ENCODE measurements around the gene GLS2. TPM values are rescaled to one million over a fixed set of nuclear protein-coding genes. Genes with fewer than 3 reads are reported as not detected.

The GLS2 gene
- total RNA-seq, 1 donor from 2014 or later: 4.8 TPM

- H3K36me3 ChIP-seq: peaks cover 10% of the 10 kb centered on the region
- no peaks in the 10 kb centered on the region for H3K27me3 ChIP-seq (ENCODE audit: low read depth)
- intact Hi-C loops (cut with DNase I): no loop called here
- H3K9me3 ChIP-seq: no peaks in the 10 kb centered on the region
- no peak for TF ChIP-seq CTCF (IDR thresholded peaks at IDR 0.05)
- no peak overlapping the region for H3K27ac ChIP-seq
- DNase-seq (no peak), ATAC-seq (no peak)
- peaks cover 12% of the 10 kb centered on the region for H3K4me1 ChIP-seq
- H3K4me3 ChIP-seq: no peak overlapping the region
Observed at GRCh38 chr12:56474389-56474788, 13.6 kb downstream of the GLS2 start.

DNA sequence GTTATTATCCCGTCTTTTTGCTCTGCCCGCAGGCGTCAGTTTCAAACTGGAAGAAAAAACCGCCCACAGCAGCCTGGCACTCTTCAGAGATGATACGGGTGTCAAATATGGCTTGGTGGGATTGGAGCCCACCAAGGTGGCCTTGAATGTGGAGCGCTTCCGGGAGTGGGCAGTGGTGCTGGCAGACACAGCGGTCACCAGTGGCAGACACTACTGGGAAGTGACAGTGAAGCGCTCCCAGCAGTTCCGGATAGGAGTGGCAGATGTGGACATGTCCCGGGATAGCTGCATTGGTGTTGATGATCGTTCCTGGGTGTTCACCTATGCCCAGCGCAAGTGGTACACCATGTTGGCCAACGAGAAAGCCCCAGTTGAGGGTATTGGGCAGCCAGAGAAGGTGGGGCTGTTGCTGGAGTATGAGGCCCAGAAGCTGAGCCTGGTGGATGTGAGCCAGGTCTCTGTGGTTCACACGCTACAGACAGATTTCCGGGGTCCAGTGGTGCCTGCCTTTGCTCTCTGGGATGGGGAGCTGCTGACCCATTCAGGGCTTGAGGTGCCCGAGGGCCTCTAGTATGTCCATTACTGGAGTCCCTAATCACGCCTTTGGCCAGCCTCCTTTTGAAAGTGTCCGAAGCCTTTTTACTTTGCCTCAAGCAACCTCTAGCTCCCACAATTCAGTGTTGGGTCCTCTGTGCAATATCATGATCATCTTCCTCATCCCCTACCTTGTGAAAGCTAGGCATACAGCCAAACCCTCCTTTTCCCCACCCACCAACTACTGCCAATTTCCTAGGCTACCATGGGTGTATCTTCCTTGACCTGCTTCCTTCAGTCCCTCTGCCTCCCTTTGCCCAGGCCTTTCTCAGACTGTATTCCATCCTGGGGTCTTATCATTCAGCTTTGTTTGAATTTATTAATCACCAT is 18.7 kb downstream of the GLS2 start:
- no peak for TF ChIP-seq CTCF (IDR thresholded peaks at IDR 0.05)
- peak; percentile 3 to 32 for ATAC-seq
- Histone ChIP-seq H3K4me1 (peaks cover 26% of the 10 kb centered on the region), H3K27me3 (ENCODE audit: low read depth) (no peaks in the 10 kb centered on the region), H3K9me3 (no peaks in the 10 kb centered on the region), H3K4me3 (peak overlapping the region; percentile 89), H3K27ac (peak overlapping the region; percentile 91), H3K36me3 (peaks cover 10% of the 10 kb centered on the region)
- no peak for DNase-seq
- intact Hi-C loops (cut with DNase I): no loop called here

- peak; percentile 33 for TF ChIP-seq CTCF (IDR thresholded peaks at IDR 0.05)
- intact Hi-C loops (cut with DNase I): no loop called here
- peak; percentile 98 to 99 for ATAC-seq
- Histone ChIP-seq H3K27me3 (ENCODE audit: low read depth) (no peaks in the 10 kb centered on the region), H3K36me3 (peaks cover 7% of the 10 kb centered on the region), H3K4me3 (peak within 1 kb of the TSS; percentile 89), H3K9me3 (no peaks in the 10 kb centered on the region), H3K4me1 (peaks cover 30% of the 10 kb centered on the region), H3K27ac (peak within 1 kb of the TSS; percentile 91)
- DNase-seq: peak; percentile 95
Observed at GRCh38 chr12:56468216-56469006, 19.6 kb downstream of the GLS2 start, which contains the start of gene SPRYD4. Gene SPRYD4 (plus strand): TSS chr12:56468578. CDS start chr12:56468592, 14 bp downstream.

GRCh38 chr12:56462565-56462964 is 25.4 kb downstream of the GLS2 start:
- intact Hi-C loops (cut with DNase I): no loop called here
- H3K36me3 ChIP-seq: no peaks in the 10 kb centered on the region
- H3K4me3 ChIP-seq: no peak overlapping the region
- DNase-seq (no peak), ATAC-seq (no peak)
- TF ChIP-seq CTCF (IDR thresholded peaks at IDR 0.05): no peak
- H3K4me1 ChIP-seq: peaks cover 8% of the 10 kb centered on the region
- no peaks in the 10 kb centered on the region for H3K27me3 ChIP-seq (ENCODE audit: low read depth)
- H3K27ac ChIP-seq: no peak overlapping the region
- H3K9me3 ChIP-seq: no peaks in the 10 kb centered on the region

GRCh38 chr12:56461235-56462159 is 26.5 kb downstream of the GLS2 start:
- intact Hi-C loops (cut with DNase I): no loop called here
- ATAC-seq (no peak), DNase-seq (no peak)
- Histone ChIP-seq H3K27me3 (ENCODE audit: low read depth) (no peaks in the 10 kb centered on the region), H3K4me3 (no peak overlapping the region), H3K9me3 (no peaks in the 10 kb centered on the region), H3K27ac (no peak overlapping the region), H3K36me3 (no peaks in the 10 kb centered on the region), H3K4me1 (peaks cover 6% of the 10 kb centered on the region)
- no peak for TF ChIP-seq CTCF (IDR thresholded peaks at IDR 0.05)

Measured in lower lobe of right lung (tissue), 2 donors.